NOMO-1 treated with DMSO at 0.1 percent for 48 hours (cell line): ENCODE data around the gene EPB41L3.
A peak's percentile ranks its signal among the peaks of the same experiment; 100 is the strongest.
"Not testable (repeated sequence)": the region's sequence is repeated elsewhere in the genome, so short reads cannot be mapped to it uniquely, and the experiment has no call there.

Source experiments
- DNase-seq: peaks from one replicate; lab custom pipeline; 2025; ENCODE audit not compliant: unreplicated experiment; lab: John Stamatoyannopoulos, UW

EPB41L3 gene

DNA sequence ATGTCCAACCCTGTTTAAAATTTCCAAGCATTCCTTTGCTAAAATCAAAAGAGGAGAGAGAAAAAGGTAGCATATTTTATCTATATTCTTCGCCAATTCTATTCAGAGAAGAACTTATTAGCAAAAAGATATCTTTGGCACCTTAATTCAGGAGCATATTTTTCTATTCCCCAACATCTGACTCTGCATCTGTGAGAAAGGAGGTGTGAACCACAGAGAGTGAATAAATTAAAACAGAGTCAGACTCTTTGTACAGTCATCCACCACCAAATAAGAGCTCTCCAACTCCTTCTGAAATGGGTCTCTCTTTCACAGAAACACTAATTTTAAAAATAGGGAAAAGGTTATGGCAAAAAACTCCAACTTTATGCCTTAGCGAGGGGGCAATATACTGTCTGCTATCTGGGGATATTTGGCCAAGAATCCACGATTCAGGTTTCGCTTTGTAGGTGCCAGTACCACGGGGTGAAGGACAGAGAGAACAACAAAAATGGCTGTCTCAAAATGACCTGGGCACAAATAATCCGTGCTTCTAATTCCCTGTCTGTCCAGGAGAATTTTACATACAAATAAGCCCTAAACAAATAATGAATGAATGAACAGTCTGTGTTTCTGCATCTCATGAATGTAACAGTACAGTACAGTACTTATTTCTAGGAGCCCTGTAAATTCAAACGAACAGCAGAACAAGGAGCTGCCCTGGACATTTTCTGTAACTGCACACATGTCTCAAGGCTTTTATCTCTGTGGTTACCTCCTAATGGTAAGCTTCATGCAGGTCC lies 43.4 kb downstream of the EPB41L3 start:
- DNase-seq = no peak

DNA sequence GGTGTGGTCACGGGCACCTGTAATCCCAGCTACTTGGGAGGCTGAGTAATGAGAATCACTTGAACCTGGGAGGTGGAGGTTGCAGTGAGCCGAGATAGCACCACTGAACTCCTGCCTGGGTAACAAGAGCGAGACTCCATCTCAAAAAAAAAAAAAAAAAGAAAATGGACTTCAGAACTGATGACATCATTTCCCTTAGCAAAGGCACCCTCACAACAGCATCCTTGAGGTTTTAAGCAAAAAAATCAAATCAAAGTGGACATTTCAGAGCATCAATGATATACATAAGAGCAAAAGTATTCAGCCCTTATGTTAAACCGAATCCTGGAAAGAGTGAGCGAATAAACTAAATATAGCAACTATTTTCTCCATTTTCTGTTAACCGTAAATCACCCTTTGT lies 45.3 kb downstream of the EPB41L3 start:
- no peak for DNase-seq

GRCh38 chr18:5496305-5496704 lies 47.5 kb downstream of the EPB41L3 start:
- DNase-seq = no peak

DNA sequence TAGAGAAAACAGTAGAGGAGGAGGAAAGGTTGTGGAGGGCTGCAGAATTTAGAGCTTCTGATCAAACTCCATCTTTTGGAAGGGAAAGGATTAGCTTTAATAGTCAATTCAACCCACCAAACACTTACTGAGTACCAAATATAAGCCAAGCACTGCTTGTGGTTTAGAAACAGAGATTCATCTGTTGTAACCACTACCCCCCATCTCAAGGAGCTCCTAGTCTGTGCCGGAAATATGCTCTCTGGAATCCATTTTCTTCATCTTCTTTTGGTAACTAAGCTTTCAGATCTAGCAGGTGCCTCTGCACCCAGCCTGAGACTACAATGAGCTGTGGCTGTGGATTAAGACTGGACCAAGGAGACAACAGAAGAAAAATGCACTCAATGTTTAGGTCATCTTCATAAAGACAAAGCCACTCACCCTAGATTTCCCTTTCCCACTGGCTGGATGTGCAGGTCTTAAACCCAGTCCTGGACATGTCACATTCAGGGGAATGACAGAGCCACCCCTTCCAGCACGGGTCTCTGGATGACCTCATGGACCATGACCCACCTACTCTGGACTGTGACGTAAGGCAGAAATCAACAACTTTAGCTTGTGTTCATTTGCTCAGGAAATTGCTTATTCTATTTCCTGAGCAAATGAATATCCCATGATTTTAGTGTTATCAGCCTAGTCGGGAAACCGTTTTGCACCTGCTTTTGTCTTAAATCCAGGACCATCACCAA lies 52.9 kb downstream of the EPB41L3 start:
- DNase-seq = no peak

- no peak for DNase-seq
Measured at GRCh38 chr18:5488844-5489243, 55.0 kb downstream of the EPB41L3 start.

- DNase-seq = not testable (repeated sequence)
Measured at GRCh38 chr18:5488044-5488443, 55.8 kb downstream of the EPB41L3 start.

DNA sequence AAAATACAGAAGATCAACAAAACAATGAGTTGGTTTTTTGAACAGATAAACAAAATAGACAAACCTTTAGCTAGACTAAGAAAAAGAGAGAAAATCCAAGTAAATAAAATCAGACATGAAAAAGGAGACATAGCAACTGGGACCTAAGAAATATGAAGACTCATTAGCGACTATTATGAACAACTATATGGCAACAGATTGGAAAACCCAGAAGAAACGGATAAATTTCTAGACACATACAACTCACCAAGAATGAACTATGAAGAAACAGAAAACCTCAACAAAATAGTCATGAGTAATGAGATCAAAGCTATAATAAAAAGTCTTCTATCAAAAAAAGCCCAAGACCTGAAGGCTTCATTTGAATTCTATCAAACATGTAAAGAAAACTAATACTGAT lies 59.3 kb downstream of the EPB41L3 start:
- no peak for DNase-seq

GRCh38 chr18:5481621-5482020 lies 62.2 kb downstream of the EPB41L3 start:
- DNase-seq = no peak

DNA sequence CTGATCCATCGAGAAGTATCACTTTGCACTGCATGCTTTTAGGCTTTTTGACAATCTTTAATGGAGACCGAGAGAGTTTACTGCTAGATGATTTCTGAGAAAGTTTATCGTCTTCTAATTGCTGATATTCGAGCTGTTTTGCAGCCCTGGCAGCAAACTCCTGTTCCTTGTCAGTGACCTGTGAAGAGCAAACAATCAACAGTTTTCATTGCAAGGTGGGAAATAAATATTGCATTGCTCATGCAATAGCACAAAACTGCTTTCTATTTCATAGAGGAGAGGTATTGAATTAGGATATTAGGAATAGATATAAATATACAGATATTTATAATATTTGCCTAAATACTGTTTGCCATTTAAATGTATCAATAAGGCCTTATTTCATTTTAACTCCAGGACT lies 65.5 kb downstream of the EPB41L3 start:
- DNase-seq = no peak

DNA sequence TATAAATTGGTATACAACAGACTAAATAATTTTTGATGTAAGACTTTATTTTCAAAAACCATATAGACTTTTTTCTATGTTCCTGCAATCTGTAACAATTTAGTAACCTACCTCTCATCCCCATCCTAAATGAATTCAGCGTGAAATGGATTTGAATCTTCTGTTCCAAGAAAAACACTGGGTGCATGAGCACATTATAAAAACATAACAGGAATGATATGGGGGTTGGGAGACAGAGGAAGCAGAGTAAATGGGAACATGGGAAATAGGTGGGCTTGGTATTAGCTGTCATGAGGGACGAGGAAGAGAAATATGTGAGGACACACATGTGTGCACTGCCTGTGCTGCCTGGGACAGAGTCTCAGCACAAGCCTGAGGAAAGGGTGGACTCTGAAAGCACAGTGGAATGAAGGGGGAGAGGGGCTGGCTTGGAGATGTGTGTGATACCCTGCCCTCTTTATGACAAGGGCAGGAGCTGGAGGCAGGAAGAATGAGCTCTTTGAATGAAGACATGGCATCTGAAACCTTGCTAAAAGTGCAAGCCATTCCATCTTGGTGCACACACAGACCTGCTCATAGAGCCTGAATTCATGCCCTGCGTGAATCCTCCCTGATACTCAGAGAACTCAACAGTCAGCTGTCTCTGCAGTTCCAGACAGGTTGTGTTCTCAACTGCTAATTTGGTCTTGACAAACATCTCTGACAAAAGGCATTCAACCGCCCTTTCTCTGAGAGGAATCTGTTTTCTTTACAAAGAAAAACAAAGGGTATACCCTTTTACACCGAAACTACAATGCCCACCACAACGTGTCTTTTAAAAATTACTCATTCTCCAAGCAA lies 66.6 kb downstream of the EPB41L3 start:
- no peak for DNase-seq

GRCh38 chr18:5475267-5475666 lies 68.5 kb downstream of the EPB41L3 start:
- peak; percentile 96 for DNase-seq

DNA sequence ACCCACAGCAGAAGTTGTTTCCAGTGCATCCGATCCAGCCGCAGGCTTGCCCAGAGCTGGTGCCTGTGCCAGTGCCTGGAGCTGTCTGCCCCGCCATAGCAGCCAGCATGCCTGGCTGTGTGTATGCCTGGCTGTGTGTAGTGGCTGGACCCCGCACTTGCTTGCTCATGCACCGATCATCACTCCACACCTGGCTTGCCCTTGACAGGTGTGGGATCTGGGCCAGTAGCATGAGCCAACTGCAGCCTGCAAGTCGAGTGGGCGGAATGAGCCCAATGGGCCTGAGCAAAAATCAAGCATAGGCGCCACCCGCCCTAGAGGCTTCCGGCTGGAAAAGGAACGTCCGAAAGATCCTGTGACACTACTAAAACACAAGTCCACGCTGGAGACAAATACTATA lies 74.5 kb downstream of the EPB41L3 start:
- DNase-seq = no peak

DNA sequence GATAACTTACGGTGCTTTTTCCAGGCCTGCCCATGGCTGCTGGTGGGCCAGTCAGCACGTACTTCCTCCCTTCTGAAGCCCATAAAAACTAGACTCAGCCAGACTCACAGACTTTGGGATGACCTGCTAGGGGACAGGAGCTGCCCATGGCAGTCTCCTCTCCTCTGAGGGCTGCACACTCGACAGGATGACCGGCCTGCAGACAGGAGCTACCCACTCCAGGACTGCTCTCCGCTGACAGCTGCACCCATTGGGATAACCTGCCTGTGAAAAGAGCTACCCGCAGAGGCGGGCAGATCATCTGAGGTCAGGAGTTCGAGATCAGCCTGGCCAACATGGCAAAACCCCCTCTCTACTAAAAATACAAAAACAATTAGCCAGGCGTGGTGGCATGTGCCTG lies 75.4 kb downstream of the EPB41L3 start:
- DNase-seq = no peak

- no peak for DNase-seq
Measured at GRCh38 chr18:5467671-5468070, 76.1 kb downstream of the EPB41L3 start.

DNA sequence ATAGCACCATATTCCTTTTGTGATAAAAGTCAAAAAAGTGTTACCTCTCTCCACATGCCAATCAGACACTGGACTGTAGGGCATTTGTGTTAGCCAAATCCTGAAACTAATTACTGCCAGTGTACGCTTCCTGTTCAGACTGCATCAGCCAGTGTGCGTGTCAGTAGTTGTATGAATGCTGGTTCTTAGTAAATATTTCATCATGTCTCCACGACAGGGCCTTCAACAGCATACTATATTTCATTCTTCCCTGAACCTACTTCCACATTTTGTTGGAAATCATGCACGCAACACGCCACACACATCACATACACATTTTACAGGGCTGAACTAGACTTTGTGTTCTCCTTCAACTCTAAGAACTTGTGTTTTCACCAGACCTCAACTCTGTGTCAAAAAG lies 77.5 kb downstream of the EPB41L3 start:
- DNase-seq = peak; percentile 99

DNA sequence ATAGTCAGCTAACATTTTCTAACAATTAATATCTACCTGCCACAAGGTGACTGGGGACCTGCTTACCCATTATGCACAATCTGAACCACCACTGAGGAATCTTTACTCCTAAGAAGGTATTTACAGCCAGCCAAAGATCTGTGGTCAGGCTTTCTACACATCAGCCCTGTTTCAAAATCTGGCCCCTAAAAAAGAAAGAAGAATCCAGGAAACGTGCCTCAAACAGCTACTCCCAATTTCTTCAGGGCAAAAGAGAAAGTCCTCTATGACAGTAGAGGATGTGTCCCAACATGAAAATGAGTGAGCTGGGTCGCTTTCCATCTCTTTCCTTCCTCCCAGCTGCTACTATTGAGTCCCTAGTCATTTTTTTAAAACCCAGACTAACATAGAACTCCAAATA lies 79.5 kb downstream of the EPB41L3 start:
- peak; percentile 71 for DNase-seq

DNA sequence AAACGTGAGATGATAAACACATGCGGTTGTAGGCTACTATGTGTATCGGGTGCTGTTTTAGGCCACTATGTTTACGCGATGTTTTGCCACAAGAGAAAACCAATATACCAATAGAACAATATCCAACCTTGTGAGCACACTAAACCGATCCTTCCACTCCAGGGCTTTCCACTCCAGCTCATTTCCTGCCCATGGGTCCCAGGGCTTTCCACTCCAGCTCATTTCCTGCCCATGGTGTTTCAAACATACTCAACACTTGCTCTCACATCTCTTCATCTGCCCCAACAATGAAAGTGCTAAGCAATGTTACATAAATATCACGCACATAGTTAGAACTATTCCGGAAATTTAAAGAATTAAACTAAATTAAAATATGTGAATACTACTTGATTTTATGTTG lies 80.0 kb downstream of the EPB41L3 start:
- DNase-seq = no peak

- DNase-seq = peak; percentile 66
Measured at GRCh38 chr18:5463390-5463789, 80.4 kb downstream of the EPB41L3 start.

DNA sequence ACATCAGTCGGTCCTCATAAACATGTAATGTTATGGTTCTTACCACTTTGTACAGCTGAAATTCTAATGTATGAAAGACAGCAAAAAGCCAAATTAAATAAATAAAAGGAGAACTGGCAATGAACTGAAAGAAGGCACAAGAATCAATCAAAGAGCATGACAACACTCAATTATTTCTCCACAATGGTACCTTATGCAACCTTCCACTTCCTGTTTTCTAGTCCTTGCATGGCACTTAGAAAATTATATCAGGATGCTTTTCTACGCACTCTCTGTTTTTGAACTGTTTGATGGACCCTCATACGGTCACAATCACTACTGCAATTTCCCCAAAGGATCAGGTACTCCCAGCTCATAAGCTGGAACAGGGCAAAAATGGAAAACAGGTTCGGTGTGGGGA lies 81.6 kb downstream of the EPB41L3 start:
- peak; percentile 93 for DNase-seq

DNA sequence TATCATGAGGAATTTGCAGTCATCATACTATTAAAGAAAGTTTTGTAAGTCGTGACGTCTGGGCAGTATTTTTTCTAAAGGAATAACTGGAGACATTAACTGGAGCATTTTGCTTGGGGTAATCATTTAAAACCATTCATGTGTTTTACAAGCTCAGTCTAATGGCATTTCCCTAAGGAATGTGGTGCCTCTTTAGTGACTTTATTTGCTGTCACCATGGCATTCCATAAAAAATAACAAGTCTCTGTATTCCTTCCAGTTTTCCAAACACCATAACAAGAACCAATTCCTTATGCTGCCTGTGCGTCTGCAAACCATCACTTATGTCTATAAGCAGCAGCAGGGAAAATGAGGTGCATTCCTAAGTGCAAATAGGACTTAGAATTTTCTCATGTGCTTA lies 82.8 kb downstream of the EPB41L3 start:
- no peak for DNase-seq

DNA sequence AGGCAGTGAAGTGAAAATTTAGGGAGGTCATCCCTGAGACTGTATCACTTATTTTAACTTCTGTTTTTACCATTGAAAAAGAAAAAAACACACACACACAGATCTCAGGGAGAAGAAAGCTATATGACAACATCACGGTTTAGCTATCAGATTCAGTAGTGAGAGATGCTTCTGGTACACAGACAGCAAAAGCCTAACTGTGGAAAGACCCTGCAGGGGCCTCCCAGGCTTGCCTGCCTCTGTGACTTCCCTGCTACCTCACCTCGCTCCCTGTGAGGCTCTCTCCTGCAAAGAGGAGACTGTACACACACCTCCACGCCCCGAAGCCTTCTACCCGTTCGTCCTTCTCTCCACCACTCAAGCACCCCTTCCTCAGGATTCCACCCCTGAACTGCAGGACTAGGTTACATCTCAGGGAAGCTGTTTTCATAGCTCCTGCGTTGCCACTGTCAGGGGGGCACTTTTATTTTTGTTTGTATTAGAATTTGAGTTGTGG lies 86.3 kb downstream of the EPB41L3 start:
- no peak for DNase-seq
